H1 (cell line): ENCODE data around the gene INPP5B.

Source experiments
- ATF3 ChIP-seq: IDR thresholded peaks from 2 replicates; pipeline ENCODE4 v1.6.1; 2011; ENCODE audit warnings: low read depth, mild to moderate bottlenecking, low read length; ENCODE audit not compliant: insufficient read depth
- CTCF ChIP-seq, 3 experiments: IDR thresholded peaks; 1 replicate in 2 of 3; 2 replicates in 1 of 3; pipeline versions ENCODE4 v1.5.1 to v1.6.1; 2011; ENCODE audit warnings: low read length in 3 of 3, mild to moderate bottlenecking in 3 of 3, inconsistent platforms in 2 of 3, low read depth in 1 of 3, moderate library complexity in 1 of 3; ENCODE audit not compliant: insufficient read depth in 1 of 3; ENCODE audit errors: control extremely low read depth in 1 of 3
- EZH2 ChIP-seq: fragments of 200-600 bp; sonication (generic); IDR thresholded peaks from 2 replicates; pipeline ENCODE4 v1.7.1; 2012; ENCODE audit warnings: low read depth, mild to moderate bottlenecking, moderate library complexity, low read length, inconsistent platforms; ENCODE audit not compliant: severe bottlenecking
- POLR2A ChIP-seq, 2 experiments: IDR thresholded peaks; 1 replicate in 1 of 2; 2 replicates in 1 of 2; pipeline ENCODE4 v1.6.1; 2011; ENCODE audit warnings: low read depth in 2 of 2, low read length in 2 of 2, mild to moderate bottlenecking in 2 of 2; ENCODE audit errors: control extremely low read depth in 1 of 2
- RNF2 ChIP-seq: fragments of 200-900, 300-1000 bp; sonication (generic); IDR thresholded peaks from 2 replicates; pipeline ENCODE4 v1.7.1; 2016; ENCODE audit warnings: borderline replicate concordance, low read depth, mild to moderate bottlenecking, antibody characterized with exemption, low read length; ENCODE audit not compliant: poor library complexity, severe bottlenecking; ENCODE audit errors: missing control alignments
- SP1 ChIP-seq: IDR thresholded peaks from 2 replicates; pipeline ENCODE4 v1.6.1; 2011; ENCODE audit warnings: low read depth, low read length
- YY1 ChIP-seq: IDR thresholded peaks from 2 replicates; pipeline ENCODE4 v1.6.1; 2011; ENCODE audit warnings: low read depth, mild to moderate bottlenecking, low read length

GRCh38 chr1:37813529-37814145, 133.2 kb downstream of the INPP5B start:
- TF ChIP-seq POLR2A (IDR thresholded peaks at IDR 0.05; ENCODE audit: control extremely low read depth in 1 of 2, low read depth in 2 of 2, low read length in 2 of 2) (no peak), CTCF (IDR thresholded peaks at IDR 0.05; ENCODE audit: control extremely low read depth in 1 of 3, insufficient read depth in 1 of 3, low read depth in 1 of 3, low read length in 3 of 3) (no peak), EZH2 (no peak), SP1 (no peak), YY1 (no peak), ATF3 (no peak), RNF2 (no peak)
